Right lobe of liver (tissue), 6 donors: Measurements from ENCODE around the gene TBCK. TPM values are rescaled to one million over a fixed set of nuclear protein-coding genes. Genes with fewer than 3 reads are reported as not detected.

Experiments used
- ATAC-seq, 4 donors: fragments of 200-7000 bp; cut with Tn5 transposase; one replicate each; pipeline ENCODE4 v1.9.1; 2020; ENCODE audit warnings: mild to moderate bottlenecking in 4 of 4, moderate library complexity in 4 of 4
- DNase-seq, 3 donors: peaks; one replicate each; pipeline ENCODE4 v3.0.0-alpha.2; 2020
- H3K27ac ChIP-seq, 3 donors: fragments of 200-600 bp; one replicate each; pipeline ENCODE4 v1.8.0; 2022
- H3K27me3 ChIP-seq, 2 donors: fragments of 200-600 bp; one replicate each; pipeline ENCODE4 v1.8.0; 2022
- H3K36me3 ChIP-seq, 4 donors: fragments of 200-600 bp; sonication (generic) in 1 of 4; one replicate each; pipeline versions ENCODE4 v1.5.1 to v1.8.0; 2017 to 2022; ENCODE audit warnings: control low read depth in 1 of 4
- H3K4me1 ChIP-seq, 4 donors: fragments of 200-600 bp; sonication (generic) in 1 of 4; one replicate each; pipeline versions ENCODE4 v1.5.1 to v1.8.0; 2017 to 2022; ENCODE audit warnings: control low read depth in 1 of 4
- H3K4me3 ChIP-seq, 3 donors: fragments of 200-600 bp; one replicate each; pipeline ENCODE4 v1.8.0; 2022
- H3K9me3 ChIP-seq, 4 donors: fragments of 200-600 bp; sonication (generic) in 1 of 4; one replicate each; pipeline versions ENCODE4 v1.5.1 to v1.8.0; 2017 to 2022; ENCODE audit warnings: control low read depth in 1 of 4
- CTCF ChIP-seq, 4 donors: fragments of 200-600 bp in 3 of 4; fragments of 450-650 bp in 1 of 4; IDR thresholded peaks; one replicate each; pipeline versions ENCODE4 v1.5.1 to v1.8.0; 2016 to 2022; ENCODE audit warnings: antibody characterized with exemption in 4 of 4, mild to moderate bottlenecking in 2 of 4
- POLR2A ChIP-seq: fragments of 450-650 bp; IDR thresholded peaks from one replicate; pipeline ENCODE4 v1.6.1; 2017; ENCODE audit warnings: antibody characterized with exemption, mild to moderate bottlenecking
- WGBS: methylation state at CpG from one replicate; pipeline ENCODE4 v1.1.6; 2018; ENCODE audit warnings: low coverage, low lambda C conversion rate; ENCODE audit not compliant: insufficient coverage; ENCODE audit errors: missing lambda C conversion rate; 5-methylcytosine and 5-hydroxymethylcytosine counted together
- intact Hi-C, 2 donors: fragments of 100-400 bp; cut with DNase I; formaldehyde crosslinking; loops; one replicate each; pipeline versions ENCODE4 v1.11.2 to v1.14.1; 2022
- total RNA-seq, 6 experiments: library from RNA; depleted of rRNA in 2 of 6; stranded (reverse); fragments of >200 nt in 2 of 6; fragmentation: NEBNext Ultra II Directional in 3 of 6; extraction: Animal tissue kit (Norgen Biotek cat#: 25700) in 3 of 6; gene quantifications; one replicate each; pipeline versions ENCODE4 v1.1.0 to v1.2.4, GENCODE V29; 2016 to 2023
- donor health status: DM: no; HTN: yes; CAD: no.
- donor health status: DM: no; HTN: no; CAD: no.
- donor health status: DM: no; HTN: no; CAD: no.
- donor health status: DM: no; HTN: yes; CAD: no.
- donor health status: DM: no; HTN: yes; CAD: no.

TBCK gene
- total RNA-seq, 6 experiments from 2014 or later: 15.1 to 20.1 (median 16.8) TPM

GRCh38 chr4:106022454-106022853 lies 293.6 kb downstream of the TBCK start:
- WGBS: 67% methylated on average over 1 of the region's 2 CpGs
- H3K27ac ChIP-seq: no peak overlapping the region
- H3K4me1 ChIP-seq: no peaks in the 10 kb centered on the region
- TF ChIP-seq CTCF (IDR thresholded peaks at IDR 0.05): no peak
- no peak for TF ChIP-seq POLR2A
- H3K27me3 ChIP-seq: no peaks in the 10 kb centered on the region
- ATAC-seq (no peak), DNase-seq (no peak)
- no peaks in the 10 kb centered on the region for H3K9me3 ChIP-seq
- intact Hi-C loops: no loop called here
- H3K36me3 ChIP-seq: no peaks in the 10 kb centered on the region
- H3K4me3 ChIP-seq: no peak overlapping the region

- Histone ChIP-seq H3K4me3 (no peak overlapping the region), H3K27ac (no peak overlapping the region), H3K4me1 (no peaks in the 10 kb centered on the region), H3K27me3 (no peaks in the 10 kb centered on the region), H3K36me3 (no peaks in the 10 kb centered on the region), H3K9me3 (no peaks in the 10 kb centered on the region)
- DNase-seq: no peak
- TF ChIP-seq CTCF (IDR thresholded peaks at IDR 0.05) (no peak), POLR2A (no peak)
- 73% methylated on average over 5 of the region's 5 CpGs for WGBS
- intact Hi-C loops: no loop called here
- no peak for ATAC-seq
These were observed 294.1 kb downstream of the TBCK start for GRCh38 chr4:106021737-106022410.

GRCh38 chr4:106019771-106020170 lies 296.2 kb downstream of the TBCK start:
- no peaks in the 10 kb centered on the region for H3K4me1 ChIP-seq
- H3K27me3 ChIP-seq: no peaks in the 10 kb centered on the region
- no peaks in the 10 kb centered on the region for H3K9me3 ChIP-seq
- H3K4me3 ChIP-seq: no peak overlapping the region
- no peak overlapping the region for H3K27ac ChIP-seq
- DNase-seq (no peak), ATAC-seq (no peak)
- TF ChIP-seq CTCF (IDR thresholded peaks at IDR 0.05): no peak
- TF ChIP-seq POLR2A: no peak
- no peaks in the 10 kb centered on the region for H3K36me3 ChIP-seq
- intact Hi-C loops: no loop called here

- WGBS: 80% methylated on average over 4 of the region's 5 CpGs
- Histone ChIP-seq H3K4me3 (no peak overlapping the region), H3K4me1 (no peaks in the 10 kb centered on the region), H3K36me3 (no peaks in the 10 kb centered on the region), H3K27me3 (no peaks in the 10 kb centered on the region), H3K9me3 (no peaks in the 10 kb centered on the region), H3K27ac (no peak overlapping the region)
- ATAC-seq (no peak), DNase-seq (no peak)
- no peak for TF ChIP-seq CTCF (IDR thresholded peaks at IDR 0.05)
- no peak for TF ChIP-seq POLR2A
- intact Hi-C loops: no loop called here
These were observed 298.0 kb downstream of the TBCK start for GRCh38 chr4:106017975-106018374.

GRCh38 chr4:106011387-106011786 lies 304.6 kb downstream of the TBCK start:
- intact Hi-C loops: no loop called here
- H3K4me3 ChIP-seq: no peak overlapping the region
- no peaks in the 10 kb centered on the region for H3K4me1 ChIP-seq
- 67% methylated on average over 1 of the region's 1 CpG for WGBS
- TF ChIP-seq POLR2A: no peak
- TF ChIP-seq CTCF (IDR thresholded peaks at IDR 0.05): no peak
- H3K36me3 ChIP-seq: no peaks in the 10 kb centered on the region
- H3K9me3 ChIP-seq: no peaks in the 10 kb centered on the region
- no peak overlapping the region for H3K27ac ChIP-seq
- ATAC-seq (no peak), DNase-seq (no peak)
- no peaks in the 10 kb centered on the region for H3K27me3 ChIP-seq
